Cardiac muscle cell (in vitro differentiated cells and primary cell): ENCODE measurements around the gene PLEKHO1. TPM values are rescaled to one million over a fixed set of nuclear protein-coding genes. Genes with fewer than 3 reads are reported as not detected.

Experiments used
- DNase-seq, 2 donors: peaks; one replicate each; pipeline versions ENCODE4 v3.0.0 to v3.0.0-alpha.2; 2010 to 2017; ENCODE audit warnings: low read depth in 1 of 2, low spot score in 1 of 2
- H3K27ac ChIP-seq: fragments of 200-600 bp; sonication (generic); 2 replicates; pipeline ENCODE4 v1.5.1; 2016
- H3K27me3 ChIP-seq: fragments of 200-600 bp; sonication (generic); 2 replicates; pipeline ENCODE4 v1.6.0; 2016; ENCODE audit warnings: control low read depth
- H3K36me3 ChIP-seq: fragments of 200-600 bp; sonication (generic); 2 replicates; pipeline ENCODE4 v1.5.1; 2016; ENCODE audit warnings: control low read depth
- H3K4me1 ChIP-seq: fragments of 200-600 bp; sonication (generic); 2 replicates; pipeline ENCODE4 v1.8.1; 2017; ENCODE audit warnings: low read depth, mild to moderate bottlenecking, mixed run types
- H3K4me3 ChIP-seq: fragments of 200-600 bp; sonication (generic); 2 replicates; pipeline ENCODE4 v1.5.1; 2016; ENCODE audit warnings: mild to moderate bottlenecking
- H3K9me3 ChIP-seq: fragments of 200-600 bp; sonication (generic); 2 replicates; pipeline ENCODE4 v1.5.1; 2017; ENCODE audit warnings: low read depth, mild to moderate bottlenecking, control low read depth
- polyA plus RNA-seq: library from polyadenylated mRNA; unstranded; fragments of >200 nt; fragmentation: Nextera tagmentation; extraction: Ambion mirVana; gene quantifications from 2 replicates; pipeline ENCODE4 v1.2.1, GENCODE V29; 2016
- total RNA-seq: library from RNA; depleted of rRNA; stranded (reverse); fragments of >200 nt; gene quantifications from 2 replicates; pipeline ENCODE4 v1.2.3, GENCODE V29; 2016
- TF ChIP-seq, protein P1 (sequence below): IDR thresholded peaks from 2 replicates; pipeline ENCODE4 v1.5.1; 2012; ENCODE audit warnings: low read depth, mild to moderate bottlenecking, low read length

PLEKHO1 gene
- total and polyA plus RNA-seq, 2 experiments from 2014 or later: 94.1 to 149 TPM

GRCh38 chr1:150186789-150187559, 37.3 kb downstream of the PLEKHO1 start:
- Histone ChIP-seq H3K27ac (no peak overlapping the region), H3K9me3 (no peaks in the 10 kb centered on the region), H3K36me3 (no peaks in the 10 kb centered on the region), H3K27me3 (no peaks in the 10 kb centered on the region), H3K4me3 (no peak overlapping the region), H3K4me1 (no peaks in the 10 kb centered on the region)
- DNase-seq: peak; percentile 36 to 65
- TF ChIP-seq, protein P1, sequence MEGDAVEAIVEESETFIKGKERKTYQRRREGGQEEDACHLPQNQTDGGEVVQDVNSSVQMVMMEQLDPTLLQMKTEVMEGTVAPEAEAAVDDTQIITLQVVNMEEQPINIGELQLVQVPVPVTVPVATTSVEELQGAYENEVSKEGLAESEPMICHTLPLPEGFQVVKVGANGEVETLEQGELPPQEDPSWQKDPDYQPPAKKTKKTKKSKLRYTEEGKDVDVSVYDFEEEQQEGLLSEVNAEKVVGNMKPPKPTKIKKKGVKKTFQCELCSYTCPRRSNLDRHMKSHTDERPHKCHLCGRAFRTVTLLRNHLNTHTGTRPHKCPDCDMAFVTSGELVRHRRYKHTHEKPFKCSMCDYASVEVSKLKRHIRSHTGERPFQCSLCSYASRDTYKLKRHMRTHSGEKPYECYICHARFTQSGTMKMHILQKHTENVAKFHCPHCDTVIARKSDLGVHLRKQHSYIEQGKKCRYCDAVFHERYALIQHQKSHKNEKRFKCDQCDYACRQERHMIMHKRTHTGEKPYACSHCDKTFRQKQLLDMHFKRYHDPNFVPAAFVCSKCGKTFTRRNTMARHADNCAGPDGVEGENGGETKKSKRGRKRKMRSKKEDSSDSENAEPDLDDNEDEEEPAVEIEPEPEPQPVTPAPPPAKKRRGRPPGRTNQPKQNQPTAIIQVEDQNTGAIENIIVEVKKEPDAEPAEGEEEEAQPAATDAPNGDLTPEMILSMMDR: peak; percentile 36

DNA sequence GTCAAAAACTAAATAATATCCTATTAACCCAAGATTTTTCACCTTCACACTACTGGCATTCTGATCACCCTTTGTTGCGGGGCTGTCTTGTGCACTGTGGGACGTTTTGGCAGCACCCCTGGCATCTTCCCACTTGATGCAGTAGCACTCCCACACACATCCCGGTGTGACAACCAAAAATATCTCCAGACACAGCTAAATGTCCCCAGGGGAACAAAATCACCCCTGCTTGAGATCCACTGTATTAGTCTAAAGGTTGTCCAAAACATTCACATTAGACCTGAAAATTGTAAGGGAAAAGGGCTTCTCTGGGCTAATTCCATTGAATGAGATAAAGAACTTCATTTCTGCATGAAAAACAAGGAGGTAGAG, 37.8 kb downstream of the PLEKHO1 start:
- TF ChIP-seq, protein P1: no peak
- H3K27ac ChIP-seq: no peak overlapping the region
- H3K27me3 ChIP-seq: no peaks in the 10 kb centered on the region

DNA sequence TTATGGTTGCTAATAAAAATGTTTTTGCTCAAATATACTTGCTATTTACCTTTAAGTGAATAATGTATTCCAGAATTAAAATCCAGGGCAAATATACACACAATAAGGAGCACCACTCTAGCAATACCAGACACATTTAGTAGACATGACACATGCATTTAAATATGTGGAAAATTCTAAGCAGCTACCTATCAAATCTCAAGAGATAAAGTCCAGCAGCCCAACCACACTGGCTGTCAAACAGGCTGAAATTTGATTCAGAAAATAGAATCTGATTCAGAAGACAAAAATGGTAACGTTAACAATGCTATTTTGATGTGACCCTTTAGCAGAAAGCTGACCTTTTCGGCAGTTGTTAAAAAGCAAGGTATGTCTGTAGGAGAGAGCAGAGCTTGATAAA, 42.3 kb downstream of the PLEKHO1 start:
- H3K4me1 ChIP-seq: no peaks in the 10 kb centered on the region
- H3K36me3 ChIP-seq: no peaks in the 10 kb centered on the region
- peak; percentile 23 to 78 for DNase-seq
- no peaks in the 10 kb centered on the region for H3K27me3 ChIP-seq
- TF ChIP-seq, protein P1: no peak
- no peaks in the 10 kb centered on the region for H3K9me3 ChIP-seq
- H3K27ac ChIP-seq: peak overlapping the region; percentile 78
- no peak overlapping the region for H3K4me3 ChIP-seq

More for the DNA sequence above, 37.8 kb downstream of the PLEKHO1 start:
- Histone ChIP-seq H3K9me3 (no peaks in the 10 kb centered on the region), H3K4me3 (no peak overlapping the region), H3K4me1 (no peaks in the 10 kb centered on the region), H3K36me3 (no peaks in the 10 kb centered on the region)
- DNase-seq: no peak

DNA sequence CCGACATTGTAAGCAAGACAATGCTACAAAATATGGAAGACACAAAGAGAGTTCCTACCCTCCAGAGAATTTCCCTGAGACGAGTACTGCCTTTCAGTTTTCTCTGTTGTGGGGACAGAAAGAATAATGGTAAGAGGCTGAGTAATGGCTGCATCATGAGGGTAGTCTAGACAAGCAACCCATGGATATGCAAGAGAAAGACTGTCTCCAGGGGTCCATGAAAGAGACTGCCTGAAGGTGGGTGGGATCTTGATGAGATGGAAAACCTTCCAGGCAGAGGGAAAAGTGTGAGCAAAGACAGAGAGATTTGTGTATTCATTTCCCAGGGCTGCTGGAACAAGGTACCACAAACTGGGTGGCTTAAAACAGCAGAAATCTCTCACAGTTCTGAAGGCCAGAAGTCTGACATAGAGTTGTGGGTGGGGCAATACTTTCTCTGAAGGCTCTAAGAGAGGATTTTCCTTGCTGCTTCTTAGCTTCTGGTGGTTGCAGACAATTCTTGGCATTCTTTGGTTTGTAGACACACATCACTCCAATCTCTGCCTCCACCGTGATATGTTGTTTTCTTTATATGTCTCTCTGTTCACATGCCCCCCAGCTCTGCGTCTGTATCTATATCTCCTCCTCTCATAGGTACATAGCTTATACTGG, 44.8 kb downstream of the PLEKHO1 start:
- no peaks in the 10 kb centered on the region for H3K27me3 ChIP-seq
- no peaks in the 10 kb centered on the region for H3K36me3 ChIP-seq
- no peak overlapping the region for H3K4me3 ChIP-seq
- TF ChIP-seq, protein P1: no peak
- DNase-seq: peak in 1 of 2 donors; percentile 34
- no peaks in the 10 kb centered on the region for H3K9me3 ChIP-seq
- no peaks in the 10 kb centered on the region for H3K4me1 ChIP-seq
- no peak overlapping the region for H3K27ac ChIP-seq

DNA sequence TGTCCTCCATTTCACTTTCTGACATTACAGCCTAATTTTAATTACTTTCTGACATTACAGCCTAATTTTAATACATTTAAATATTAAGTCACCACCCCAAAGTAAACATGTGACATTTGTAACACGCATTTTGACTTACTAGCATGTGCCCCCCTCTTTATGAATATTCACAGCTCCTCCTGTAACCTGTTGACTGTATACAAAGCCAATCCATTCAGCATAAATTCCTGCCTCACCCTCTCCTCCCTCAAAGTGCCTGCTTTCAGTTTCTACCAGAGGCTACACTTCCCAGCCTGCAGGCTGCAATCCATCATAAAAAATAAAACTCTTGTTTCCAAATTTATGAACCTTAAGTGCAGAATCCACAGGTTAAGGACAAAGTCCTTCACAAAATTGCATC, 46.7 kb downstream of the PLEKHO1 start:
- H3K27me3 ChIP-seq: no peaks in the 10 kb centered on the region
- no peaks in the 10 kb centered on the region for H3K36me3 ChIP-seq
- no peaks in the 10 kb centered on the region for H3K9me3 ChIP-seq
- no peaks in the 10 kb centered on the region for H3K4me1 ChIP-seq
- DNase-seq: no peak
- H3K27ac ChIP-seq: no peak overlapping the region
- TF ChIP-seq, protein P1: no peak
- no peak overlapping the region for H3K4me3 ChIP-seq
